Mesendoderm (in vitro differentiated cells): Measurements from ENCODE around the gene DNHD1.

Experiments used
- DNase-seq: peaks from one replicate; pipeline ENCODE4 v3.0.0; 2013
- H2AK5ac ChIP-seq: 2 replicates; pipeline ENCODE4 v1.6.1; 2013; ENCODE audit warnings: low read length, inconsistent platforms
- H2BK120ac ChIP-seq: 2 replicates; pipeline ENCODE4 v1.6.1; 2013; ENCODE audit warnings: low read depth, mild to moderate bottlenecking, low read length, moderate library complexity, mixed read lengths
- H2BK15ac ChIP-seq: replicated peaks from 2 replicates; pipeline ENCODE4 v1.6.1; 2013; ENCODE audit warnings: low read depth, mild to moderate bottlenecking, moderate library complexity
- H2BK5ac ChIP-seq: 2 replicates; pipeline ENCODE4 v1.6.1; 2013; ENCODE audit warnings: low read length, inconsistent platforms
- H3K18ac ChIP-seq: 2 replicates; pipeline ENCODE4 v1.6.1; 2013; ENCODE audit warnings: mild to moderate bottlenecking, low read length, mixed read lengths
- H3K23ac ChIP-seq: one replicate; pipeline ENCODE4 v1.6.1; 2013; ENCODE audit warnings: low read length
- H3K27ac ChIP-seq: 2 replicates; pipeline ENCODE4 v1.5.1; 2013; ENCODE audit warnings: low read depth, mild to moderate bottlenecking, inconsistent platforms, low read length, moderate library complexity
- H3K27me3 ChIP-seq: 2 replicates; pipeline ENCODE4 v1.6.1; 2013; ENCODE audit warnings: low read length, control low read depth, mild to moderate bottlenecking, inconsistent platforms; ENCODE audit not compliant: insufficient read depth, poor library complexity
- H3K36me3 ChIP-seq: 2 replicates; pipeline ENCODE4 v1.6.1; 2013; ENCODE audit warnings: low read length, inconsistent platforms; ENCODE audit not compliant: control insufficient read depth, insufficient read depth
- H3K4ac ChIP-seq: one replicate; pipeline ENCODE4 v1.6.1; 2013; ENCODE audit warnings: low read depth, mild to moderate bottlenecking, low read length, moderate library complexity
- H3K4me1 ChIP-seq: 2 replicates; pipeline ENCODE4 v1.6.1; 2013; ENCODE audit warnings: low read depth, low read length, inconsistent platforms; ENCODE audit not compliant: control insufficient read depth
- H3K4me2 ChIP-seq: 2 replicates; pipeline ENCODE4 v1.6.1; 2013; ENCODE audit warnings: low read length
- H3K4me3 ChIP-seq: 2 replicates; pipeline ENCODE4 v1.5.1; 2013; ENCODE audit warnings: mild to moderate bottlenecking, low read length
- H3K56ac ChIP-seq: one replicate; pipeline ENCODE4 v1.6.1; 2013; ENCODE audit warnings: low read length
- H3K79me1 ChIP-seq: 2 replicates; pipeline ENCODE4 v1.6.1; 2013; ENCODE audit warnings: low read length, inconsistent platforms
- H3K79me2 ChIP-seq: 2 replicates; pipeline ENCODE4 v1.6.1; 2013; ENCODE audit warnings: mild to moderate bottlenecking, low read length; ENCODE audit not compliant: control insufficient read depth, insufficient read depth
- H3K9ac ChIP-seq: 2 replicates; pipeline ENCODE4 v1.6.1; 2013; ENCODE audit warnings: low read length, inconsistent platforms
- H4K5ac ChIP-seq: one replicate; pipeline ENCODE4 v1.6.1; 2013; ENCODE audit warnings: low read length
- H4K8ac ChIP-seq: one replicate; pipeline ENCODE4 v1.6.1; 2013; ENCODE audit warnings: low read depth, mild to moderate bottlenecking, control low read depth, low read length, moderate library complexity
- WGBS: extraction: QIAGEN DNeasy Blood & Tissue Kit; methylation state at CpG from one replicate; pipeline ENCODE4 v1.1.7; 2013; ENCODE audit warnings: low lambda C conversion rate, missing lambda C conversion rate; ENCODE audit not compliant: insufficient coverage; ENCODE audit errors: extremely low coverage; 5-methylcytosine and 5-hydroxymethylcytosine counted together

The DNHD1 gene

DNA sequence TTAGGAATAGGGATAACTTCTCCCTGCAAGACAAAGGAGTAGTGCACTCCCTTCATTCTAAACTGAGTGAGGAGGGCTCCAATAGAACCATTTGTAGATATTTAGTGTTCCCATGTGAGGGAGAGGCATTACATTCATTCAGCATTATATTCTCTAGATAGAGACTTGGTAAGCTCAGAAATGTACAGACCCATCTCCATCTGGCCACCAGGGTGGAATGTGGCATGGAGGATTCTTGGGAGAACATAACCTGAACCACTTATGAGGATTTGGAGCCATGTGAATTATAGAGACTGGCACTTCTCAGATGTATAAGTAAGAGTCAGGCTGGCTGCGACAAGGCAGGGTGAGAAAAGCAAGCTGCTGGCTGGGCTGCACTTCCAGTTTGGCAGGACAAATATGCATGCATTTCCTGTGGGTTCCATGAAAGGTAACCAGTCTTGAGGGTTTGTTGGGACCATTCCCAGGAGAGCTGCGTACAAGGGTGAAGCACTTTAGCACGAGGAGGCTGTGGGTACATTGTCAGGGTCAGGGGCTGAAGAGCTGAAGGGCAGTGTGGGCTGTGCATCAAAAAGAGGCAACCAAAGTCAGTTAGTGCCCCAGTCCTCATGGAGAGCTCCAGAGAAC lies 97.2 kb downstream of the DNHD1 start:
- Histone ChIP-seq H3K4me1 (no peaks in the 10 kb centered on the region), H4K5ac (no peak overlapping the region), H3K27me3 (no peaks in the 10 kb centered on the region), H2AK5ac (no peak overlapping the region), H2BK15ac (no peak overlapping the region), H3K27ac (no peak overlapping the region), H3K9ac (no peak overlapping the region), H3K36me3 (peaks cover 2% of the 10 kb centered on the region), H3K79me1 (no peaks in the 10 kb centered on the region), H3K18ac (no peak overlapping the region), H3K56ac (no peak overlapping the region), H2BK120ac (no peak overlapping the region), H4K8ac (no peak overlapping the region), H3K4me2 (no peak overlapping the region), H2BK5ac (no peak overlapping the region), H3K4me3 (no peak overlapping the region), H3K79me2 (no peaks in the 10 kb centered on the region), H3K4ac (no peak overlapping the region), H3K23ac (no peak overlapping the region)
- no CpG with 5 or more reads among the region's 3 CpGs for WGBS
- no peak for DNase-seq

DNA sequence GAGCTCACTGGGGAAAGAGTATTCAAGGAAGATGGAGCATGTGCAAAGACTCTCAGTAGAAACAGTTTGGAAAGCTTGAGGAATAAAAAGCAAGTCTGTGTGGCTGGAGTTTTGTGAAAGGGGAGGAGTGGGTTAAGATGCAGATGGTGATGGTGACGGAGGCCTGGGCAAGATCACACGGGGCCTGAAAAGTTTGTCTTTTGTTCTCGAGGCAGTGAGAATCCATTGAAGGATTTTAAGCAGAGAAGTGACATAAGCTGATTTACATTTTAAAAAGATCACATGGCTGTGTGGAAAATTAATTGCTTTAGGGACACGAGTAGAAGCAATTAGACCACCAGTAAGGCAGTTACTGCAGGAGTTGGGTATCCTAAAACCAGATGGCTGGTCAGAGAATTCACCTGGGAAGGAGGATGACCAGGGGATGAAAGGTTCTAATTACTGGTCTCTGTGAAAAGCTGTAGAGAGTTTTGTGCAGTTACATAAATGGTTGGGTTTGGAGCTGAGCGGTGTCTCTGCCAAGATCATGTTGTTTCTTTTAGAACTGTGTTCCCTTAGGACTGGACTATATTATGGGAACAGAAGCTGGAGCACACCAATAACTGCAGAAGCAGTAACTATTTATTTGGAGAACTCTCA lies 99.3 kb downstream of the DNHD1 start:
- H3K56ac ChIP-seq = no peak overlapping the region
- no peak overlapping the region for H4K8ac ChIP-seq
- no peak overlapping the region for H3K4me3 ChIP-seq
- no peak overlapping the region for H3K9ac ChIP-seq
- H4K5ac ChIP-seq = no peak overlapping the region
- H2BK120ac ChIP-seq = no peak overlapping the region
- WGBS = no CpG with 5 or more reads among the region's 5 CpGs
- H3K79me1 ChIP-seq = peaks cover 5% of the 10 kb centered on the region
- H3K79me2 ChIP-seq = peaks cover under 1% of the 10 kb centered on the region
- H3K27ac ChIP-seq = no peak overlapping the region
- H3K36me3 ChIP-seq = peaks cover 5% of the 10 kb centered on the region
- H3K4ac ChIP-seq = no peak overlapping the region
- H3K18ac ChIP-seq = no peak overlapping the region
- no peak overlapping the region for H2AK5ac ChIP-seq
- H3K23ac ChIP-seq = no peak overlapping the region
- no peak for DNase-seq
- H3K4me1 ChIP-seq = no peaks in the 10 kb centered on the region
- H2BK15ac ChIP-seq = no peak overlapping the region
- no peak overlapping the region for H3K4me2 ChIP-seq
- no peak overlapping the region for H2BK5ac ChIP-seq
- H3K27me3 ChIP-seq = no peaks in the 10 kb centered on the region

DNA sequence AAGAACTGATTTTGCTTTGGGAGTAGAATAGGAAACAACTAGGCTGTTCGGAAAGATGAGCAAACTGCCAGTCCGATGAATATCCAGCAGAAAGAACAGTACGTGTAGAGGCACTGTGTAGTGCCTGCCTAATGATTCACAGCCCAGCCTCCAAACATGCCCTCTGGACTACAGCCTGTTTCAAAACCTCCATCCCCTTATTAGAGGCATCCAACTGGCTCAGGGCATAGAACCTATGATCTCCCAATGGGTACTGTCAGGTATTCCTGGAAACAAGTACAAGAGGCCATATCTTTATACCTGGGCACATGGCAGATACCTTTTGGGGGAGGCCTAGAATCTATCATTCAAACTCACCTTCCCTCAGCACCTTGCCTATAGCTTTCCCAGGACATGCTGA lies 101.5 kb downstream of the DNHD1 start:
- no peak overlapping the region for H2BK15ac ChIP-seq
- H3K18ac ChIP-seq = no peak overlapping the region
- peaks cover 14% of the 10 kb centered on the region for H3K79me1 ChIP-seq
- H3K27me3 ChIP-seq = no peaks in the 10 kb centered on the region
- no peak overlapping the region for H2AK5ac ChIP-seq
- no peak overlapping the region for H2BK120ac ChIP-seq
- no peak overlapping the region for H4K5ac ChIP-seq
- no peak overlapping the region for H3K27ac ChIP-seq
- H3K4ac ChIP-seq = no peak overlapping the region
- H2BK5ac ChIP-seq = no peak overlapping the region
- peaks cover 5% of the 10 kb centered on the region for H3K36me3 ChIP-seq
- no peak overlapping the region for H3K23ac ChIP-seq
- WGBS = no CpG with 5 or more reads among the region's 3 CpGs
- H3K9ac ChIP-seq = no peak overlapping the region
- H3K56ac ChIP-seq = no peak overlapping the region
- H3K4me1 ChIP-seq = no peaks in the 10 kb centered on the region
- DNase-seq = no peak
- no peak overlapping the region for H3K4me2 ChIP-seq
- no peak overlapping the region for H3K4me3 ChIP-seq
- no peak overlapping the region for H4K8ac ChIP-seq
- peaks cover 19% of the 10 kb centered on the region for H3K79me2 ChIP-seq

DNA sequence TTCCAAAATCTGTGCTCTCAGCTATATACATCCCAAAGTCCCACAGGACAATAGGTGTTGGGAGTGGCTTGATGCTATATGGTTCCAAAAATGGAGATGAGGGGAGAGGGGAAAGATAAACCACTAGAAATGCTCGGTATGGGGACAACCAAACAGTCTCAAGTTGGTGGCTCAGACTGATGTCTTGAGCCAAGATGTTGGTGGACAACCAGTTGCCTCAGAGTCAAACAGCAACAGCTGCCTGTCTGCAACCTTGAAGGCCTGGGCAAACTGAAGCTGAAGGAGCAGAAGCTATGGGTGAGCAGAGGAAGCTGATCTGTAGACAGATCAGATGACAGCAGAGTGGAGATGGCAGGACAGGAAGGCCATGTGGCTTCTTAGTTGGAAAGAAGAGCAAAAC lies 102.4 kb downstream of the DNHD1 start:
- no peak for DNase-seq
- H3K36me3 ChIP-seq = peaks cover 5% of the 10 kb centered on the region

DNA sequence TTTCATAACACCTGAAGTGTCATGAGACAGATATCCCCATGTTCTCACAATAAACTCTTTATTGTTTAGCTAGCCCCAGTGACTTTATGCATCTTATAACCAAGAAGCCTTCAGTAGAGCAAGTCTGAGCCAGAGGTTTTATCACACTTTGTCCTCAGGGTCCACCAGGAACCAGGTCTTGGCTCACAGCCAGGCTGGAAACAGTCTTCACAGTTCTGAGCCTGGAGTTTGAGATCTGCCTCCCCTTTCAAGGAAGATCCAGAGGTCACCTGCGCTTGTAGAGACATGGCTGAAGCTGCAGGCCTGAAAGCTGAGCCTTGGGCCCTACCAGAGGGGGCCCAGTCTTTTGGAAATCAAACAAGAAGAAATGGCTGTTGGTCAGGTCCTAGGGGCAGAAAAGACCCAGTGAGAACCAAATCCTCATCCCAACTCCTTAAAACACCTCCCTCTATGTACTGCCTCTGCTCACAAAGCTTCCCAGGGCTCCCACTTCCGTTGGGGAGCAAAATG lies 102.9 kb downstream of the DNHD1 start:
- WGBS = no CpG with 5 or more reads among the region's 2 CpGs
- Histone ChIP-seq H3K56ac (no peak overlapping the region), H3K4ac (no peak overlapping the region), H3K4me1 (peaks cover 3% of the 10 kb centered on the region), H3K79me2 (peaks cover 30% of the 10 kb centered on the region), H3K27me3 (no peaks in the 10 kb centered on the region), H3K27ac (no peak overlapping the region), H3K4me3 (no peak overlapping the region), H4K5ac (no peak overlapping the region), H3K23ac (no peak overlapping the region), H4K8ac (no peak overlapping the region), H2AK5ac (no peak overlapping the region), H2BK120ac (no peak overlapping the region), H3K9ac (no peak overlapping the region), H3K4me2 (no peak overlapping the region), H2BK15ac (no peak overlapping the region), H3K36me3 (peaks cover 5% of the 10 kb centered on the region), H2BK5ac (no peak overlapping the region), H3K79me1 (peaks cover 18% of the 10 kb centered on the region), H3K18ac (no peak overlapping the region)
- no peak for DNase-seq

More for the DNA sequence above, 102.4 kb downstream of the DNHD1 start:
- H3K4me2 ChIP-seq = no peak overlapping the region
- no peak overlapping the region for H3K27ac ChIP-seq
- no peak overlapping the region for H3K4ac ChIP-seq
- H3K9ac ChIP-seq = no peak overlapping the region
- no peak overlapping the region for H3K23ac ChIP-seq
- no peaks in the 10 kb centered on the region for H3K4me1 ChIP-seq
- H4K5ac ChIP-seq = no peak overlapping the region
- H3K27me3 ChIP-seq = no peaks in the 10 kb centered on the region
- H2BK120ac ChIP-seq = no peak overlapping the region
- H3K4me3 ChIP-seq = no peak overlapping the region
- no peak overlapping the region for H3K56ac ChIP-seq
- peaks cover 16% of the 10 kb centered on the region for H3K79me1 ChIP-seq
- no peak overlapping the region for H4K8ac ChIP-seq
- H2BK15ac ChIP-seq = no peak overlapping the region
- no peak overlapping the region for H3K18ac ChIP-seq
- WGBS = no CpG with 5 or more reads among the region's 1 CpG
- no peak overlapping the region for H2BK5ac ChIP-seq
- H2AK5ac ChIP-seq = no peak overlapping the region
- peaks cover 25% of the 10 kb centered on the region for H3K79me2 ChIP-seq
